Right lobe of liver (tissue), 4 donors: Measurements from ENCODE around the gene MCAT.

Experiments
- POLR2A ChIP-seq: fragments of 450-650 bp; IDR thresholded peaks from one replicate; pipeline ENCODE4 v1.6.1; 2017; ENCODE audit warnings: antibody characterized with exemption, mild to moderate bottlenecking
- TF ChIP-seq, protein P1 (sequence below), 4 donors: fragments of 200-600 bp in 3 of 4; fragments of 450-650 bp in 1 of 4; IDR thresholded peaks; one replicate each; pipeline versions ENCODE4 v1.5.1 to v1.8.0; 2016 to 2022; ENCODE audit warnings: antibody characterized with exemption in 4 of 4, mild to moderate bottlenecking in 2 of 4
- donor health status: DM: no; HTN: no; CAD: no.
- donor health status: DM: no; HTN: no; CAD: no.
- donor health status: DM: no; HTN: yes; CAD: no.

DNA sequence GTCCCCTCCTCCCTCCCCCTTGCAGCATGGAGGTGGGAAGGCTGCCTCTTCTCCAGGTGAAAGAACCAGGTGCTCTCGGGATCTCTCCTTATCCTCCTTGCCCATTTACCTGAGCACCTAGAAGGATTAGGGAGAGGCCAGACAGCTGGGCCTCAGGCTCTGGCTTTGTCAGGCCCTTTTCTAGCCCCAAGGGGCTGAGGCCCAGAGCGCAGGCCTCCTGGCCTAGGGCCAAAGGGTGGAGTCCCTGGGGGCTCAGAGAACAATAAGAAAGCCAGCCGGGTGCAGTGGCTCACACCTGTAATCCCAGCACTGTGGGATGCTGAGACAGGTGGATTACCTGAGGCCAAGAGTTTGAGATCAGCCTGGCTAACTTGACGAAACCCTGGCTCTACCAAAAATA is 48.6 kb downstream of the MCAT start:
- TF ChIP-seq, protein P1, sequence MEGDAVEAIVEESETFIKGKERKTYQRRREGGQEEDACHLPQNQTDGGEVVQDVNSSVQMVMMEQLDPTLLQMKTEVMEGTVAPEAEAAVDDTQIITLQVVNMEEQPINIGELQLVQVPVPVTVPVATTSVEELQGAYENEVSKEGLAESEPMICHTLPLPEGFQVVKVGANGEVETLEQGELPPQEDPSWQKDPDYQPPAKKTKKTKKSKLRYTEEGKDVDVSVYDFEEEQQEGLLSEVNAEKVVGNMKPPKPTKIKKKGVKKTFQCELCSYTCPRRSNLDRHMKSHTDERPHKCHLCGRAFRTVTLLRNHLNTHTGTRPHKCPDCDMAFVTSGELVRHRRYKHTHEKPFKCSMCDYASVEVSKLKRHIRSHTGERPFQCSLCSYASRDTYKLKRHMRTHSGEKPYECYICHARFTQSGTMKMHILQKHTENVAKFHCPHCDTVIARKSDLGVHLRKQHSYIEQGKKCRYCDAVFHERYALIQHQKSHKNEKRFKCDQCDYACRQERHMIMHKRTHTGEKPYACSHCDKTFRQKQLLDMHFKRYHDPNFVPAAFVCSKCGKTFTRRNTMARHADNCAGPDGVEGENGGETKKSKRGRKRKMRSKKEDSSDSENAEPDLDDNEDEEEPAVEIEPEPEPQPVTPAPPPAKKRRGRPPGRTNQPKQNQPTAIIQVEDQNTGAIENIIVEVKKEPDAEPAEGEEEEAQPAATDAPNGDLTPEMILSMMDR (IDR thresholded peaks at IDR 0.05) = no peak
- no peak for TF ChIP-seq POLR2A
